Skeletal muscle tissue (tissue), 4 donors: ENCODE data around the gene GRIK3. TPM values are rescaled to one million over a fixed set of nuclear protein-coding genes. Genes with fewer than 3 reads are reported as not detected.

Source experiments
- H3K27ac ChIP-seq: one replicate; pipeline ENCODE4 v1.7.0; 2013; ENCODE audit warnings: mild to moderate bottlenecking, low read depth, low read length, inconsistent platforms
- H3K27me3 ChIP-seq, 3 donors: one replicate each; pipeline ENCODE4 v1.7.0; 2013; ENCODE audit warnings: low read length in 3 of 3; ENCODE audit not compliant: control insufficient read depth in 3 of 3, insufficient read depth in 3 of 3
- H3K36me3 ChIP-seq, 3 donors: one replicate each; pipeline ENCODE4 v1.7.0; 2013; ENCODE audit warnings: low read length in 3 of 3; ENCODE audit not compliant: control insufficient read depth in 3 of 3, insufficient read depth in 3 of 3
- H3K4me1 ChIP-seq, 3 donors: one replicate each; pipeline ENCODE4 v1.7.0; 2013; ENCODE audit warnings: low read length in 3 of 3, mild to moderate bottlenecking in 3 of 3; ENCODE audit not compliant: control insufficient read depth in 3 of 3, insufficient read depth in 3 of 3
- H3K4me3 ChIP-seq, 3 donors: one replicate each; pipeline ENCODE4 v1.7.0; 2013; ENCODE audit warnings: low read length in 3 of 3
- H3K9ac ChIP-seq, 3 donors: one replicate each; pipeline ENCODE4 v1.7.0; 2013; ENCODE audit warnings: low read length in 3 of 3, mild to moderate bottlenecking in 3 of 3, moderate library complexity in 2 of 3, low read depth in 1 of 3
- H3K9me3 ChIP-seq, 3 donors: one replicate each; pipeline ENCODE4 v1.7.0; 2013; ENCODE audit warnings: low read length in 3 of 3; ENCODE audit not compliant: control insufficient read depth in 3 of 3
- total RNA-seq: library from RNA; depleted of rRNA; stranded (reverse); fragments of >200 nt; gene quantifications from one replicate; pipeline ENCODE4 v1.2.3, GENCODE V29; 2014
- donor health status: Osteomylitis.

The GRIK3 gene
- total RNA-seq, 1 donor from 2014 or later = 0.52 TPM

DNA sequence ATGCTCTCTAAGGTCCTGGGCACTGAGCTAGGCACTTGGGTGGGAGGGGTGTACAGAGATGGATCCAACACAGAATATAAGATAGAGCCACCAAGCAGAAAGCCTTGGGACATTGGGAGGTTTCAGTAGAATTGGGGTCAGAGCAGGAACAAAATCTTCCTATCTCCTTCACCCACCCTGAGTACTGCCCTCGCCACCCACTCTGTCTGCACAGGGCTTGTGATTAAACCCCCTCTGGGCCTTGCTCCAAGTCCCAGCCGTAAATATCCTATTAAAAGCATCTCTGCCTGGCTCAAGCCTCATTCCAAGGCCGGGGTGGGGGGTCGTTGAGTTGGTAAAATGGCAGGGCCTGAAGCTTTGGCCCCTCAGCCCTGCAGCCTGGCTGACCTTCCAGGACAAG is 166.7 kb downstream of the GRIK3 start:
- H3K27ac ChIP-seq = no peak overlapping the region
- H3K9me3 ChIP-seq = no peaks in the 10 kb centered on the region
- no peak overlapping the region for H3K4me3 ChIP-seq
- H3K36me3 ChIP-seq = no peaks in the 10 kb centered on the region
- H3K4me1 ChIP-seq = no peaks in the 10 kb centered on the region
- peaks cover 16 to 45% (median 18%) of the 10 kb centered on the region in 3 donors for H3K27me3 ChIP-seq
- no peak overlapping the region for H3K9ac ChIP-seq

GRCh38 chr1:36866169-36866814 is 168.0 kb downstream of the GRIK3 start:
- no peak overlapping the region for H3K9ac ChIP-seq
- no peak overlapping the region for H3K27ac ChIP-seq
- peaks cover 11 to 48% (median 16%) of the 10 kb centered on the region in 3 donors for H3K27me3 ChIP-seq
- no peaks in the 10 kb centered on the region for H3K9me3 ChIP-seq
- no peaks in the 10 kb centered on the region for H3K36me3 ChIP-seq
- no peak overlapping the region for H3K4me3 ChIP-seq
- H3K4me1 ChIP-seq = no peaks in the 10 kb centered on the region

DNA sequence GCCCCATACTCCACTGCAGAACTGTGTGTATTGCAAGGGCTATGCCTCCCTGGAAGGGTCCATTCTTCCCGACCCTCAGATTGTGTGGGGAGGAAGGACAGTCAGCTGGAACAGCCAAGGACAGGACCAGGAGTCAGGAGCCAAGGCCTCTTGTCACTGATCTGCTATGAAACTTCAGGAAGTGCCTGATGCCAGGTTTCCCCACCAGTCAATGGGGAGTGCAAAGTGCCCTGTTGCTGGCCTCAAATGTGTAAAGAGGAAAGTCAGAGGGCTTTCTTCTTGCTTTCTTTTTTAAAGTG is 168.8 kb downstream of the GRIK3 start:
- no peaks in the 10 kb centered on the region for H3K4me1 ChIP-seq
- H3K27ac ChIP-seq = no peak overlapping the region
- no peak overlapping the region for H3K4me3 ChIP-seq
- no peak overlapping the region for H3K9ac ChIP-seq
- no peaks in the 10 kb centered on the region for H3K36me3 ChIP-seq
- H3K9me3 ChIP-seq = no peaks in the 10 kb centered on the region
- peaks cover 13 to 55% (median 16%) of the 10 kb centered on the region in 3 donors for H3K27me3 ChIP-seq

- Histone ChIP-seq H3K27ac (no peak overlapping the region), H3K27me3 (peaks cover 16 to 58% (median 16%) of the 10 kb centered on the region in 3 donors), H3K4me1 (no peaks in the 10 kb centered on the region), H3K9ac (no peak overlapping the region), H3K9me3 (no peaks in the 10 kb centered on the region), H3K36me3 (no peaks in the 10 kb centered on the region), H3K4me3 (no peak overlapping the region)
These were observed 169.3 kb downstream of the GRIK3 start for GRCh38 chr1:36864823-36865601.

- no peak overlapping the region for H3K4me3 ChIP-seq
- H3K27ac ChIP-seq = no peak overlapping the region
- H3K4me1 ChIP-seq = no peaks in the 10 kb centered on the region
- no peaks in the 10 kb centered on the region for H3K9me3 ChIP-seq
- no peaks in the 10 kb centered on the region for H3K36me3 ChIP-seq
- H3K9ac ChIP-seq = no peak overlapping the region
- peaks cover 13 to 61% (median 20%) of the 10 kb centered on the region in 3 donors for H3K27me3 ChIP-seq
These were observed 170.0 kb downstream of the GRIK3 start for GRCh38 chr1:36864182-36864822.

DNA sequence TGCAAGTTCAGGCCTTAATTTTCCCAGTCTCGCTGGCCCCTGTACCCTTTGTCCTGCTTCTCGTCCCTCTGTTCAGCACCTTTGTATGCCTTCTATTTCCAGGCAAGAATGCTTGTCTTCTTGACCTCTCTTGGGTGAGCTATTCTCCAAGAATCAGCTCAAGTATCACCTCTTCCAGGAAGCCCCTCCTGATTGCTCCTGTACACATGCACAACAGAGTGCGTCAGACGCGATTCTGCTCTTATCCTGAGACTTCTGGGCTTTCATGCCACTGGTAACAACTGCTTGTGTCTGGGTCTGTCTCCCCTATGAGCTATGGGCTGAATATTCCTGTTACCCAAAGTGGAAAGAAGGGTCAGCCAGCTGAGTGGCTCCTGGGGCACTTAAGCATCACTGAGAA is 170.8 kb downstream of the GRIK3 start:
- H3K9ac ChIP-seq = no peak overlapping the region
- peaks cover 13 to 54% (median 20%) of the 10 kb centered on the region in 3 donors for H3K27me3 ChIP-seq
- no peak overlapping the region for H3K4me3 ChIP-seq
- H3K27ac ChIP-seq = no peak overlapping the region
- no peaks in the 10 kb centered on the region for H3K9me3 ChIP-seq
- no peaks in the 10 kb centered on the region for H3K36me3 ChIP-seq
- no peaks in the 10 kb centered on the region for H3K4me1 ChIP-seq

GRCh38 chr1:36863061-36863460 is 171.3 kb downstream of the GRIK3 start:
- no peaks in the 10 kb centered on the region for H3K9me3 ChIP-seq

DNA sequence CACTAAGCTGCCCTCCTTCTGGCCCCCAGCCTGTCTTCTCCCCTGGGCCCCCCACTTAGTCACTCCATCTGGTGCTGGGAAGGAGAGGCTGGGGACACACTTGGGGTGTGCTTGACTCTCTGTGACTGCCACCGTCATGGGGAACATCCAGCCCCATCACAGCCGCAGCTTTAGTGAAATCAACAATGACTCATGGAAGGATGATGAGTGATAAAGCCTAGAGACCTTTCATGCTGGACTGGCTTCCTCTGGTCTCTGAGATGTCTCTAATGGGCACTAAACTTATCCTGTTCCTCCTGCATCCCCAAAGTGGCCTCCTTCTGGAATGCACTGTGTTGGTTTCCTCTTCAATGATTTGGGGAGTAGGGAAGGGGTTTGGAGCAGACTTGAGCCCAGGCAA is 172.9 kb downstream of the GRIK3 start:
- no peak overlapping the region for H3K4me3 ChIP-seq
- no peaks in the 10 kb centered on the region for H3K4me1 ChIP-seq
- peaks cover 8 to 47% (median 16%) of the 10 kb centered on the region in 3 donors for H3K27me3 ChIP-seq
- H3K27ac ChIP-seq = no peak overlapping the region
- H3K9ac ChIP-seq = no peak overlapping the region
- H3K9me3 ChIP-seq = no peaks in the 10 kb centered on the region
- no peaks in the 10 kb centered on the region for H3K36me3 ChIP-seq

More at GRCh38 chr1:36863061-36863460, 171.3 kb downstream of the GRIK3 start:
- Histone ChIP-seq H3K27me3 (peaks cover 13 to 51% (median 20%) of the 10 kb centered on the region in 3 donors), H3K36me3 (no peaks in the 10 kb centered on the region), H3K4me1 (no peaks in the 10 kb centered on the region), H3K27ac (no peak overlapping the region), H3K9ac (no peak overlapping the region), H3K4me3 (no peak overlapping the region)

- H3K27me3 ChIP-seq = peaks cover 8 to 53% (median 26%) of the 10 kb centered on the region in 3 donors
- no peak overlapping the region for H3K4me3 ChIP-seq
- H3K4me1 ChIP-seq = no peaks in the 10 kb centered on the region
- H3K9ac ChIP-seq = no peak overlapping the region
- H3K9me3 ChIP-seq = no peaks in the 10 kb centered on the region
- no peaks in the 10 kb centered on the region for H3K36me3 ChIP-seq
- no peak overlapping the region for H3K27ac ChIP-seq
These were observed 174.4 kb downstream of the GRIK3 start for GRCh38 chr1:36859926-36860325.

DNA sequence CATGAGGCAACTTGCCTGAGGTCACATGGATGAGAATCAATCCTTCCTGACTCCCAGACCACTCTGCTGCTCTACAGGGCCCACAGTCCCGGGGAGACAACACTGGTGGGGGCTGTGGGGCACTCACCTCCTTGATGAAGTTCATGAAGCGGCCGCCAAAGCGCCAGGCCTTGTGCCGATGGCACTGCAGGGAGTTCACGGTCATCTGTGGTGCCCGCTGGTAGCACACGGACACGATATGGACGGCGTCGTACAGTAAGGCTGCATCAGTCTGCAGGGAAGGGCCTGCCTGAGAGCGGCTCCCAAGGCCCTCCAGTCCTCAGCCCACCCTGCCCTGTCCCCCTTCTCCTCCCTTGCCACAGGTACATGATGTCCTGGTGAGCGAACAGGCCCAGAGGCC is 175.3 kb downstream of the GRIK3 start:
- Histone ChIP-seq H3K9me3 (no peaks in the 10 kb centered on the region), H3K27me3 (peaks cover 8 to 57% (median 34%) of the 10 kb centered on the region in 3 donors), H3K9ac (no peak overlapping the region), H3K36me3 (no peaks in the 10 kb centered on the region), H3K27ac (no peak overlapping the region), H3K4me1 (no peaks in the 10 kb centered on the region), H3K4me3 (no peak overlapping the region)
